Cardiac muscle cell (in vitro differentiated cells and primary cell): Measurements from ENCODE around the gene PRKAR1B. TPM values are rescaled to one million over a fixed set of nuclear protein-coding genes. Genes with fewer than 3 reads are reported as not detected.

Experiments
- DNase-seq, 2 donors: peaks; one replicate each; pipeline versions ENCODE4 v3.0.0 to v3.0.0-alpha.2; 2010 to 2017; ENCODE audit warnings: low read depth in 1 of 2, low spot score in 1 of 2
- H3K27ac ChIP-seq: fragments of 200-600 bp; sonication (generic); 2 replicates; pipeline ENCODE4 v1.5.1; 2016
- H3K27me3 ChIP-seq: fragments of 200-600 bp; sonication (generic); 2 replicates; pipeline ENCODE4 v1.6.0; 2016; ENCODE audit warnings: control low read depth
- H3K36me3 ChIP-seq: fragments of 200-600 bp; sonication (generic); 2 replicates; pipeline ENCODE4 v1.5.1; 2016; ENCODE audit warnings: control low read depth
- H3K4me1 ChIP-seq: fragments of 200-600 bp; sonication (generic); 2 replicates; pipeline ENCODE4 v1.8.1; 2017; ENCODE audit warnings: low read depth, mild to moderate bottlenecking, mixed run types
- H3K4me3 ChIP-seq: fragments of 200-600 bp; sonication (generic); 2 replicates; pipeline ENCODE4 v1.5.1; 2016; ENCODE audit warnings: mild to moderate bottlenecking
- H3K9me3 ChIP-seq: fragments of 200-600 bp; sonication (generic); 2 replicates; pipeline ENCODE4 v1.5.1; 2017; ENCODE audit warnings: low read depth, mild to moderate bottlenecking, control low read depth
- CTCF ChIP-seq: IDR thresholded peaks from 2 replicates; pipeline ENCODE4 v1.5.1; 2012; ENCODE audit warnings: low read depth, mild to moderate bottlenecking, low read length
- polyA plus RNA-seq: library from polyadenylated mRNA; unstranded; fragments of >200 nt; fragmentation: Nextera tagmentation; extraction: Ambion mirVana; gene quantifications from 2 replicates; pipeline ENCODE4 v1.2.1, GENCODE V29; 2016
- total RNA-seq: library from RNA; depleted of rRNA; stranded (reverse); fragments of >200 nt; gene quantifications from 2 replicates; pipeline ENCODE4 v1.2.3, GENCODE V29; 2016

Gene PRKAR1B
- total and polyA plus RNA-seq, 2 experiments from 2014 or later = 32.8 to 40.2 TPM

- Histone ChIP-seq H3K27ac (no peak overlapping the region), H3K27me3 (no peaks in the 10 kb centered on the region), H3K9me3 (no peaks in the 10 kb centered on the region), H3K36me3 (no peaks in the 10 kb centered on the region), H3K4me1 (no peaks in the 10 kb centered on the region), H3K4me3 (no peak overlapping the region)
- no peak for DNase-seq
- no peak for TF ChIP-seq CTCF
Observed at GRCh38 chr7:633381-634018, 93.6 kb downstream of the PRKAR1B start.

GRCh38 chr7:632831-633210 is 94.3 kb downstream of the PRKAR1B start:
- no peak for TF ChIP-seq CTCF
- H3K4me1 ChIP-seq = no peaks in the 10 kb centered on the region
- no peaks in the 10 kb centered on the region for H3K36me3 ChIP-seq
- H3K9me3 ChIP-seq = no peaks in the 10 kb centered on the region
- no peak for DNase-seq
- H3K4me3 ChIP-seq = no peak overlapping the region
- H3K27ac ChIP-seq = no peak overlapping the region
- no peaks in the 10 kb centered on the region for H3K27me3 ChIP-seq

- Histone ChIP-seq H3K27me3 (no peaks in the 10 kb centered on the region), H3K9me3 (no peaks in the 10 kb centered on the region), H3K4me3 (no peak overlapping the region), H3K36me3 (no peaks in the 10 kb centered on the region), H3K4me1 (no peaks in the 10 kb centered on the region), H3K27ac (no peak overlapping the region)
- DNase-seq = no peak
- TF ChIP-seq CTCF = no peak
Observed at GRCh38 chr7:631964-632830, 94.9 kb downstream of the PRKAR1B start.

GRCh38 chr7:631291-631711 is 95.8 kb downstream of the PRKAR1B start:
- Histone ChIP-seq H3K4me1 (no peaks in the 10 kb centered on the region), H3K36me3 (no peaks in the 10 kb centered on the region), H3K4me3 (no peak overlapping the region), H3K27ac (no peak overlapping the region), H3K27me3 (no peaks in the 10 kb centered on the region), H3K9me3 (no peaks in the 10 kb centered on the region)
- DNase-seq = no peak
- TF ChIP-seq CTCF = no peak

- H3K36me3 ChIP-seq = no peaks in the 10 kb centered on the region
- DNase-seq = no peak
- H3K27ac ChIP-seq = no peak overlapping the region
- H3K4me3 ChIP-seq = no peak overlapping the region
- TF ChIP-seq CTCF = no peak
- no peaks in the 10 kb centered on the region for H3K9me3 ChIP-seq
- no peaks in the 10 kb centered on the region for H3K27me3 ChIP-seq
- H3K4me1 ChIP-seq = no peaks in the 10 kb centered on the region
Observed at GRCh38 chr7:630539-630938, 96.5 kb downstream of the PRKAR1B start.
